Activated CD4-positive, alpha-beta T cell treated with anti-CD3 and anti-CD28 coated beads, Interleukin-2, amount 50 U/mL, for 16 hours (primary cell): ENCODE data around the gene SRGAP2C.
"Not testable (repeated sequence)": the region's sequence is repeated elsewhere in the genome, so short reads cannot be mapped to it uniquely, and the experiment has no call there.

Experiments used
- DNase-seq: peaks from one replicate; pipeline ENCODE4 v3.0.0-alpha.2; 2020

The SRGAP2C gene

DNA sequence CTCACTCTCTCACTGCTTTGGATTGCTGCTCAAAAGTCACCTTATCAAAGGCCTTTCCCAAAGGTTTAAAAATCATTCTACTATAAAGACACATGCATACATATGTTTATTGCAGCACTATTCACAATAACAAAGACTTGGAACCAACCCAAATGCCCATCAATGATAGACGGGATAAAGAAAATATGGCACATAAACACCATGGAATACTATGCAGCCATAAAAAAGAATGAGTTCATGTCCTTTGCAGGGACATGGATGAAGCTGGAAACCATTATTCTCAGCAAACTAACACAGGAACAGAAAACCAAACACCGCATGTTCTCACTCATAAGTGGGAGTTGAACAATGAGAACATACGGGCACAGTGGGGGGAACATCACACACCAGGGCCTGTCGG is 45.9 kb downstream of the SRGAP2C start:
- not testable (repeated sequence) for DNase-seq

DNA sequence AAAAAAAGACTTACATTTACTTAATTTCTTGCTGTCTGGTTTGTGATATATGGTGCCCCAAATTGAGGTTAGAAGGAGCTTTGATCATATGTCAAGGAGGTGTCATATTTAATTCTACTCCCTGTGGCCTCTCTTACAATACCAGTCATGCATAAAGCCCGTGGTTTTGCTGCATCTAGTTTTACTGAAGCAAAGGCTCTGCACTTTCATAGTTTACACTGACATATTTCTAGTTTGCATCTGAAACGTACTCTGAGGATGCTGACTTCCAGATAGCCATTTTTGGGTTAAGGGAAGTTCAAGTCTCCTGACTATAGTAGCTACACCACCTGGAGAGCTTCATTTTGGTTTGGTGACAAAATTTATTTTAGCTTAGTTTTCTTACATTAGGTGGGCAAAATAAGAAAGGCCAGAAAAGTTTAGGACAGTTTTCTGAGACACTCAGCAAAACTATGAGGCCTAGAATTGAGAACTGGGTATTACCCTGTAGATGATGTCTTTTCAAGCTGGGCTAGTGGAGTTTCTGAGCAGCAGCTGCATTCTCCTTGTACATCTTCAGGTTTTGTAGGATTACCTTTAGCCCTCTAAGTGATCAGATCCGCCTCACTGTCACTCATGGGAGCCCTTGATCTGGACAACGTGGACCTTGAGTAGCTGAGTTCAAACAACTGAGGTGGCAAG is 47.8 kb downstream of the SRGAP2C start:
- DNase-seq: not testable (repeated sequence)

DNA sequence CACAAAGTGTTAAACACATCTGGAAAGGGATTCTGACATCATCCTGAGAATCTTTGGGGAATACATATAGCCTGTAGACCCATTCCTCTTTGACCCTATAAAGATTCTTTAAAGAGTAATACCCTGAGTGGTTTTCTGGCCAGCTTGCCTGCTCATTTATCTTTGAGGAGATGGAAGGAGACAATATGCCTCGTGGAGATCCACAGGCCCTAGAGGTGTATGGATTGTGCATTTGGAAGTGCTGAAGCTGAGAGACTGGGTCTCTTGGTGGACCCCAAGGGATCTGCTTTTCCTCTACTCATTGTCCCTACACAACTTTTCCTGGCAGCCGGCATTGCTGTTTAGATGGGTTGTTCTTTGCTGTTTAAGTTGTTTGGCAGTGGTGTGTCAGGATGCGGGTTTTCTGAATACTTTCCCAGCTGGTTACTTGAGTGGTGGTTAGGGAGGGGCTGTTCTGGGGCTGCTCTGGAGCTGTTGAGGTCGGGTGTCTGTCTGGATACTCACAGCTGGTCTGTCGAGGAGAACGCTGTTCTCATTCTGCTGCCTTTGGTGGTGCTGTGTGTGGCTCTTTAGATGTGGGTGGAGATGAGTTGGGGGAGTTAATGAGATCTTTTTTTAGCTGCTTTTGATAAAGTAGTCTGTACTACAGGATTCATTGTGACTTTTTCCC is 49.5 kb downstream of the SRGAP2C start:
- DNase-seq: not testable (repeated sequence)

DNA sequence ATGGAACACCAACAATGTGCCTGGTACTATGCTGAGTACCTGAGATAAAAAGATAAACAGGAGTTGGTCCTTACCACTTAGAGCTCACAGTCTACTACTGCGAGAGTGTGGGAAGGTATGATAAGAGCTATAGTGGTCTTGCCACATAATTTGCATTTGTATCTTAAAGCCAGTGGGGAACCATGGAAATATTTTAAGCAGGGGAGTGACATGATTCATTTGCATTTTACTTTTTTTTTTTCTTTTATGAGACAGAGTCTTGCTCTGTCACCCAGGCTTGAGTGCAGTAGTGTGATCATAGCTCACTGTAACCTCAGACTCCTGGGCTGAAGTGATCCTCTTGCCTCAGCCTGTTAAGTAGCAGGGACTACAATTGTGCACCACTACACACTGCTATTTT is 53.6 kb downstream of the SRGAP2C start:
- not testable (repeated sequence) for DNase-seq

DNA sequence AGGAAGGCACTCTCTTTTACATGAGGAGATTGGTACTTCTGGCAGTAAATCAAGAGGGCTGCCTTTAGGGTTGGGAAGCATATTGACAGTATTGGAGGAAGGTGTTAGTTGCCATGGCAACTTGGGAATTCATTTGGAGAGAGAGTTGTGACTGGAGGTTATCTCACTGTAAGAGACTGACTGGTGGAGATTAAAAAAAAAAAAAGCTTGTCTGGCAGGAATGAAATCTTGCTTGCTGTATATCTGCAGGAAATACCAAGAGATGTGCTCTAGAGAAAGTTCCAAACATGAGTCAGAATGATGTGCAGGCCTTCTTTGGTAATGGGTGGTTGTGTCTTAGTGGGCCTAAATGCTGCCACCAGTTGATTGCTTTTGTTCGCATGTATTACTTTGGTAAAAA is 59.1 kb downstream of the SRGAP2C start:
- DNase-seq: not testable (repeated sequence)

DNA sequence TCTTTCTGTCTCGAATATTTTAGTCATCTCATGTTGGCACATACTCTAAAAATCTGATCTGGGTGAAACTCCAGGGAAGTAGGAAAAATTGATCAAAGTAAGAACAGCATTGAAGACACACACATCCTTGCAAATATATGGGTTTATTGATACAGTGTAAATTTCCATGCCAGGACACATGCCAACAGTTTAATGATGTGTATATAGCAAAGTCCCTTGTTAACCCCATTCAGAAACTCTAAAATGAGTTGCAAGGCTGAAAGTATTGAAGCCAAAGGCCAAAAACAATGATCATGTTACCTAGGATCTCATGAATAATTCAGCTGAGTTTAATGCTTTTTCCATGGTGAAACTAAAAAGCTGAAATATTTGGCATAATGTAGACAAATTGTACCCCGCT is 61.6 kb downstream of the SRGAP2C start:
- DNase-seq: not testable (repeated sequence)

DNA sequence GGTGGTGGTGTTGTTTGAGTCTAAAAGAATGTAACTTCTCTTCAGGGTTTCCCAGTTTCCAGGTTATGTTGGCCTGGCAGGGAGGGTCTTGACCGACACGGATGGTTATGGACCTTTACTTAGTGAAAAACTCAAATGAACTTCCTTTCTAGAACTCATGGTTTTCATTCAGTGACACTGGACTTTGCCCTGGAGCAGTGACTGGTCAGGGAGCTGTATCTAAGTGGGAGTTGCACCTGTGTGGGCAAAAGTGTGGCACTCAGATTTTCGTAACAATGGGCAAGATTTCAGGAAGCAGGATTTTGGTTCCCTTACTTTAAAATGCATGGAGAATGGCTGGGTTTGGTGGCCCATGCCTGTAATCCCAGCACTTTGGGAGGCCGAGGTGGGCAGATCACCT is 67.9 kb downstream of the SRGAP2C start:
- DNase-seq: not testable (repeated sequence)

DNA sequence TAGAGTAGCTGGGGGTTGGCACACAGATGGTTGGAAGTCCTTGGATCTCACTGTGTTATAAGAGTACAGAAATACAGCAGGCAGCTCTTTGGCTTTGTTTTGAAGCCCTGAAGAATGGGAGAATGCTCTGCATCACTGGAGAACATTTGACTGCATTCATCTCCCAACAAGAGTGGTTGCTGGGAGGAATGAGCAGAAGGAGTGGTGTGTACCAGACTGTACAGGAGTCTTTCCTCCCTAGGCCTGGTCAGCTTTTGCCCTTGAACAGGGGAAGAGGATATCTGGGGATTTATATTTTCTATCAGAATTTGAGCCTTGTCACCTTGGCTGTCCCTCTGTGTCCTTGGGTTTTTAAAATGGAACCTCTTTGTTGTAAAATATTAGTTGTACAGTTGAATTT is 69.8 kb downstream of the SRGAP2C start:
- not testable (repeated sequence) for DNase-seq

DNA sequence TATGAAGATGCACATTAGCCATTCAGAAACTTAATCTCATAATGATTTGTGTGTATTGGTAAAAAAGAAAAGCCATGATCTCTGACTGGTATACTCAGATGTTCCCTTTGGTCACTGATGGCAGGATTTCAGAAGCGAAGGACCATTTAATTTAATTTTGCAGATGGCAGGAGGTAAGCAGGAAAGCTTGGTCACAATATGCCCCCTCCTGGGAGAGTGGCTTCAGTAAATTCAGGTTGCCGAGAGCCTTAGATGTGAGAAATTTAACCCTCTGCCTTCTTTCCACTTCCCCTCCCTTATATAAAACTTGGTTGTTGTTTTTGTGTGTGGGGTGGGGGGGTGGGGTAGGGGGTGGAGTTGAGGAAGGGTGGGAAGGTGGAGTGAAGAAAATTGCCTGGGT is 72.9 kb downstream of the SRGAP2C start:
- DNase-seq: not testable (repeated sequence)

DNA sequence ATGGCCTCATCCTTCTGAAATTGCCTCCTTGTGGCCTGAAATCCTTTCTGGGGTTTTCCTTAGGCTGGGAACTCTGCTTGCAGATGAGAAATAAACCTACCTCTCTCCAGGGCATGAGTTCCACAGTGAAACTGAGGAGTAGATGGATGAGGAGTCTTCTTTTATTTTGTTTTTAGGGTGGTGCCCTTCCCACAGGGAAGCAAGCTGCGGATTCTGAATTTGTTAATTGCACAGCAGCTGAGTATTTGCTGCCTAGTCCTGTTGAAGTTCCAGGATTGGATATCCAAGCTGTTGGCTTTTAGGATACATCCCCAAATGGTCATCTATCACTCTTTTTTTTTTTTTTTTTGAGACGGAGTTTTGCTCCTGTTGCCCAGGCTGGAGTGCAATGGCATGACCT is 73.4 kb downstream of the SRGAP2C start:
- DNase-seq: not testable (repeated sequence)

DNA sequence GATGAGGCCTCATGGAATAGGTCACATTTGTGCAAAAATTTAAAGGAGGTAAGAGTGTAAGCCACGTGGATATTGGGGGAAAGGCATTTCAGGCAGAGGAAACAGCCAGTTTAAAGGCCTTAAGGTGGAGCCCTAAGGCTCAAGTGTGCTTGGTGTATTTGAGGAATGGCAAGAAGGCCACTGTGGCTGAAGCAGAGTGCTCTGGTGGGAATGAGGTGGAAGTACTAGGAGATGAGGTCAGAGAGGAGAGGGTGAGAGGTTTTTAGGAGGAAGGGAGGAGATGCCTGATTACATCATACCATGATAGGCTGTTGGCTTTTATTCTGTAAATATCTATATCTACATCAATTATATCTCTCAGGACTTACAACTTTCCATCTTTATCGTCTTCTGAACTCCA is 75.4 kb downstream of the SRGAP2C start:
- not testable (repeated sequence) for DNase-seq

DNA sequence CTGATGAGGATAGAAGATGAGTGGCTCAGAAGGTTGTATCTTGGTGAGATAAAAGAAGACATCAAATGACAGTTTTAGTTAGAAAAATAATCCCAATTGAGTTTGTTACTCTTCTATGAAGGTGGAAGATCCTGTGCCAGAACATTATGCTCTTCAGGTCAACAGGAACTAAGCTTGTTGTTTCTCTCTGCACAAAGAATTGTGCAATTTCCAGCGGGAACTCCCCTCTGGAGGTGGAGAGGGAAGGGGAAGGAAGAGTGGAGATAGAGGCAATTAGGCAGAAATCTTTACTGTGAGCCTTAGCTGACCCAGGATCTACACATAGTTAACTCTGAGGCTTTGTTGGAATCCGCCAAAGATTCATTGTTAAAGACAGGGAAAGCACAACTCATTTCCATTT is 77.4 kb downstream of the SRGAP2C start:
- not testable (repeated sequence) for DNase-seq

DNA sequence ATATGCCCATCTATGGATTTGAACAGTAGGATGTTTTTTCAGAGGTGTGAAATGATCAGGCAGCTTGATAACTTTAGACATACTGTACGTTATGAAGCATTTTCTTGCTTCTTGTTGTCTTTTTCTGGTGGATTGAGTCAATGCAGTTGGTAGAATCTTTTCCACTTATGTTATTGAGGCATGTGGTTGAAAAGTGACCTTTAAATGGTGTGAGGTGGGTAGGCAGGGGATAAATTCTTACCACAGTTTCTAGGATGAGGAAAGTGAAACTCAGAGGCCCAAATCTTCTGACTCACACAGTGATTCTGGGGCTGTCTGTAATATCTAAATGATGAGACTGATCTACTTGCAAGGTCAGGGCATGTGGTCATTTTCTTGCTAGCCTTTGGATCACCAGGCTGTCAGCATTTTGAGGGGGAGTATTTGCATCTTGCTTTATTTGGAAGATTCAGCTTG is 79.0 kb downstream of the SRGAP2C start:
- DNase-seq: peak; percentile 66

DNA sequence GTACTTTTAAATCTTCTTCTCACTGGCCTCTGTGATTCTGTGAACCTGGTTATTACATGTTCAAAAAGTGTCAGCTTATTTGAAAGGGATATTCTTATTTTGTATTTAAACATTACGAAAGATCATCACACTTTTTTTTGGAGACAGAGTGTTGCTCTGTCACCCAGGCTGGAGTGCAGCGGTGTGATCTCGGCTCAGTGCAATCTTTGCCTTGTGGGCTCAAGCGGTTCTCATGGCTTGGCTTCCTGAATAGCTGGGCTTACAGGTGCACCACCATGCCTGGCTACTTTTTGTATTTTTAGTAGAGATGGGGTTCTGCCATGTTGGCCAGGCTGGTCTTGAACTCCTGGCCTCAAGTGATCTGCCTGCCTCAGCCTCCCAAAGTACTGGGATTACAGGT is 82.3 kb downstream of the SRGAP2C start:
- DNase-seq: not testable (repeated sequence)

DNA sequence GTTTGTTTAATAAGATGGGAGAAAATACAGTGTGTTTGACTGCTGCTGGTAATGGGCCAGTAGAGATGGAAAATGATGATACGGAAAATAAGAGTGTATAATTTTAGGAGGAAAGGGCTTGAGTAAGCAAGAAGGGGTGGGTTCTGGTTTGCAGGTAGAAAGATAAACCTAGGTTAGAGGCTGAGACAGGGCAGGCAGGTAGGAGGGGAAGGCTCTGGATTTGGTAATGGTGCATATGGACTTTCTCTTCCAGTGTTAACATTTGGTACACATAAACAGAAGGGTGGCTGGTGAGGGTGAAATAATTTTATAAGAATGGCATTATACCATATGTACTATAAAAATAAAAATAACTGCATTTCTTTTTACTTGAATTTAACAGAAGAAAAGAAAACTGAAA is 84.5 kb downstream of the SRGAP2C start:
- not testable (repeated sequence) for DNase-seq

DNA sequence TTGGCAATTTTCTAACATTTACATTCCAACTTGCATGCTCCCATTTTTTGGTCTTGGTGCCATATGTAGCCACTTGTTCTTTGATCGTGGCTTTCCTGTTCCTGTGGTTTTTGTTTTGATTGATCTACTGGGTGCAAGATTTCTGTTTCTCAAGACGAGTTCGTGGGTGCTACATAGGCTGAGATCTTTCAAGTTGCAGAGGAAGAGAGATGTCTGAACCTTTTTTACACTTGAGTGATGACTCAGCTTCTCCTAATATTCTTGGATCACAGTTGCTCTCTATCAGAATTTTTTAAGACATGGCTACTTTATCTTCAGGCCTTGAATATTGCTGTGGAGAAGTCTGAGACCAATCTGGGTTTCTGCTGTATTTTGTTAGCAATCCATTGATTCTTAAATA is 85.2 kb downstream of the SRGAP2C start:
- not testable (repeated sequence) for DNase-seq

DNA sequence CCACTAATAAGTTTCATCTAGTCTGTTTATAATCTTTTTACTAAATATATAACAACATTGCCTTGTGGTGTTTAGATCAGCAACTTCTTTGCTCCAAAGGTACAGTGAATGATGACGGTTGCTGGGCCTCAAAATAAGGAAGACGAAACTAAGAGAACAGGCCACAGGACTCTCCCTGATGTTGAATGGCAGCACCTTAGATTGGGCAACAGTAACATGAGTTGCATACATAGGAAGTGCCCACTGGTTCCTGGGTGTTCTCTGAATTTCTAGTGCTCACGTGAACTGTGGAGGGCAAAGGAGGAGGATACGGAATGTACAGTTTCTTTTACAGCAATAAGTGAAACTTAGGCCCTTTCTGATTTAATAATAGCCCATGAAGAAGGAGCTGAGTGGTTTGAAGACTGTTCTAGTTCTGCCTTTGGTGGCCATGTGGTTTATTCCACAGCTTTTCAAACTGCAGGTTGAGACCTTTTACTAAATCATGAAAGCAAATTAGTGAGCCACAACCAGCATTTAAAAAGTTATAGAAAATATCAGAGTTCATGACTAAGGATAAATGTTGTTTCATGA is 86.5 kb downstream of the SRGAP2C start:
- DNase-seq: peak; percentile 16

DNA sequence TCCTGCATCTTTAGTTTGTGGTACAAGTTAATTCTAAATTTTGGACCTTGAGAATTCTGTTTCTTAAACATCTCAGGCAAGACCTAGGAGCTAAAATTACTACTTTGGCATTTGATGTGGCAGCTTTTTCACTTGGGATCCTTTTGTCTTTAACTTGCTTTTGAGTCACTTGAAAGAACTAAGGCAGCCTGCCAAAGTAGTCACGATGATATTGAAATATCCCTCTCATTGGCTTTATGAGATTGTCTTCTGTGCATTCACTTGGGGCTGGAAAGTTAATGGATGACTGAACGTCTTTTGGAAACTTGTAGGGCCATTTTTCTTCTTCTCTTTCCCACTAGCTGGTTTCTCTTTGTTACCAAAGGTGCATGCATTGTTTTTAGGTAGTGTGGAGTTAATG is 90.7 kb downstream of the SRGAP2C start:
- not testable (repeated sequence) for DNase-seq

DNA sequence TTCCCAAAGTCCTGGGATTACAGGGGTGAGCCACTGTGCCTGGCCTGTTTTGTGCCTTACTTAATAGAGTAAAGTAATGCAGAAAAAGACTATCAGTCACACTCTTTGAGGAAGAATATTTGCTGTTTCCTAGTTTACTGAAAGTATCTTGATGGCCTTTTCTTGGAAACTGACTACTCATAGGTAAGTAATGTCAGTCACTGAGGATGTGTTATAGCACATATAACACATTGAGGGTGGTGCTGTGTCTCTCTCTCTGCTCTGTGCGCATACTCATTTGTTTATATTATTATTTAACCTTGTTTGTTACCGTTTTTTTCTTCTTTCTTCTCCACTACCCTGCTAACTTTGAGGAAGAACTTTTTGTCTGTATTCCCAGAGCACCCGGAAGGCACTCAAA is 93.4 kb downstream of the SRGAP2C start:
- DNase-seq: not testable (repeated sequence)

DNA sequence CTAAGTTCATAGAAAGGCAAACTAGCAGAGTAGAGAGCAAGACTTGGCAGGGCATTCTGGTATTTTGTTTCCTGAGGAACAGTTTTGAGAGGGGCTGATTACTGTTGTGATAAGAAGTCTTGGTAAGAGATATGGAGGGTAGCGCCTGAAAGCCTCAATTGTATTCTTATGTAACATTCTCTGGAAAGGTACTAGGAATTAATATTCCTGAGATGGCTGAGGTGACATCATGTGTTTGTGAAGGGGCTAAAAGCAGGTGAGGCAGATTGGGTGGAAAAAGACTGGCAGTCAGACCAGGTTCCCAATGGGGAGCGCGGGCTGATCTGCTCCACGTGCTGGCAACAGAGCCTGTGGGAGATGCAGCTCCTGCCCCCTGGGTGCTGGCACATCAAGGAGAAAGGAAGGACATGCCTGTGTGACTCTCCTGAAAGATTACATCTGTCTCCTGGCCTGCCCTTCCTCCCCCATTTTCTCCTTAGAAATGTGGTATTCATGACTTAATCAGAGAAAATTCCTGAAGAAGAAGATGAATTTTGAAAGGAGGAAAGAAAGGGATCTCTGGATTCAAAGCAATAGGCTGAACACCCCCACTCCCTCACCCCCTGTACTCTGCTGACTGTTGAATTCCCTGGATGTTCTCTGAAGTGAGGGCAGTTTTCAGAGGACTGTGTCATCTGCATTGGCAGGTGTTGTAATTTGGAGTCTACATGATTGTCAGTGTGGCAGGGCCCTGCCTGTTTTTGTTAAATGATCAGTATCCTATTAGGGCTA is 94.2 kb downstream of the SRGAP2C start:
- not testable (repeated sequence) for DNase-seq

DNA sequence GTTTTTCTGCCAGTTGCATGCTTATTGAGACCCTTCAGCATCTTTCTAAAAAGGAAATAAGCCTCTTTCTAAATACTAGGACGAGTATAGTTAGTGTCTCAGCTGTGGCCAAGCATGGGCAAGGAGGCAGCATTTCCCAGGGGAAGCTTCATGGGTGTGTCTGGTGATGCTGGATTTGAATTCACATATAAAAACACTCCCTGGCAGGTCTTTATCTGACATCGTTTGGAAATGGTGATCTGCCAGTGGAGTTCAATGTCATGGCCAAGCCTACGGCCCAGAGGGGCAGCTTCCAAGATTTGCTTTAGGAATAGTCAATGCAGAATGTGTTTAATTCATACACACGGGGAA is 94.7 kb downstream of the SRGAP2C start:
- DNase-seq: not testable (repeated sequence)

DNA sequence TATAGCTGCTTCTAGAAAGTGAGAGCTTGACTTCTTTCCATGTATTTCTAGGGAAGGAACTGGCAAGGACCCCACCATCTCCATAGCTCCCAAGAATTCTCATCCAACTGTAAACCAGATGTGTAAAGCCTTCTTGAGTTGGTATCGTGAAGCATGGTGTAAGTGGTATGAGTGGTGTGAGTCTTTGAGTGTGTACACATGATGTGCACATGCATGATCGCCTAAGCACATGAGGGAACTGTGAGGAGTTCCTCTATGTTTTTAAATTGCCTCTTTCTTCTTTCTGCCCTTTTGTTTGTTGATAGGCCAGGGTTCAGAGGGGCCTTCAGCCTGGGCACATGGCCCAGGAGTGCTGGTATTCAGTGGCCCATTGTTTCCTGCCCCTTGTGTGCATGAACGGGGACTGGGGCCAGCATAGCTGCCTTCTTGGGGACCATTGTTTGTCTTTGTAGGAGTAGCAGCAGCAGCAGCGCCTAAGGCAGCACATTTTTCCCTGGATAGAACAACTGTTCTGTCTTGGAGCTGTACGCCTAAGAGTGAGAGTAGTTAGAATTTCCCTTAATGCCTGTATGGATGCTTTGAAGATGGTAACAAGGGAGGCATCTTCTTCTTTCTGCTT is 96.0 kb downstream of the SRGAP2C start:
- not testable (repeated sequence) for DNase-seq

DNA sequence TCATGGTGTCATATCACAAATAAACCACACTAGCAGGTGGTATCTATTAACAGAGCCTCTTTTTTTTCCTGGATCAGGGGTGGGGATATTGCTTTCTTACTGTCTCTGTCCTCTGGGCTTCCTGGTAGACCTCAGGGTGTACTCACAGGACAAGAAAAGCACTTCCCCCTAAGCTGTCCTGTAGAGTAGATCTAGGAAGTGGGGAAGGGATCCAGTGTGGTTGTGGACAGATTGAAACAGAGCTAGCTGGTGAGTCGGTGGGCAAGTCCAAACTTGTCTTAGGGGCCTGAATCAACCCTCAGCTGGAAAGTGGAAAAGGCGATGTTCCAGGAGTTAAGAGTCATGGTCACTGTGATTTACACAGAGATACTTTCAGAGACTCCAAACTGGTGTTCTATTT is 96.7 kb downstream of the SRGAP2C start:
- not testable (repeated sequence) for DNase-seq
